ENCODE data around the gene ALK.
A peak's percentile ranks its signal among the peaks of the same experiment; 100 is the strongest.
"Not testable (repeated sequence)": the region's sequence is repeated elsewhere in the genome, so short reads cannot be mapped to it uniquely, and the experiment has no call there.

The ALK gene

GRCh38 chr2:29834624-29835023 lies 86.8 kb downstream of the ALK start:
- DNase-seq, result no peak

DNA sequence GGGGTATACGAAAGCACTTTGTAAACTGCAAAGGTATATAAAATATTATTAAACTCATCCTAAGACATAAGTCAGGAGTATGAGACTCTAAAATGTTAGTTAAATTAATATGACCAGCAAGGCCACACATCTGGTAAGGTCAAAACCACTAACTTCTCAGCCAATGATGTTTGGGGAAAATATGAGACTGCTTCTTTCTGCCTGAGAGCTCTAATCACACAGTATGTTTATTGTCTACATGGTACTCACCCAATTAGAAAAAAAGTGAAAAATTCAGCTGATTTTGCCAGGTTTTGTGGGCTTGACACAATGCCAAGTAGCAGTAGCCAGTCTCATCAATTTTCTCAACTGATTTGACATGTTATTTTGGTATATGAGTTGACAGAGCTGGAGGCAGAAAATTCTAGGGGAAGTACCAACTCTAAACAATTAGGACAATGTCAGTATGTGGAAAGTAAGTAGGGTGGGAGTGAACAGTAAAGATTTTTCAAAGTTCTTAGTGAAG lies 87.3 kb downstream of the ALK start:
- DNase-seq, result no peak

DNA sequence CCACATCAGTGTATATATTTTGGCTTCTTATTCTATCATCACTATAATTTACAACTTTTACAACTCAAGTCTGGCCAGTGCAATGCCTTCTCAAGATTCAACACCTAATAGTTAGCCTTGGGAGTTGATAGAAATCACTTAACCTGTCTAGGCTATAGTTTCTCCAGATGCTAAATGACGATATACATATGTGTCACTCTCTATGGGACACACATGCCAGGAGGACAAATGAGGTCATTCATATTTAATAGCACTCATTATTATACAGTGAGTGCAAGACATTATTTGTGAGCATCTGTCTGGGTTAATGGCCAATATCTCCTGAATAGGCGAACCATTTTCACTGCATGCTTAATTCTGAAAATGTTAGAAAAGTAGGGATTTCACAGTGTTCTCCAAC lies 89.8 kb downstream of the ALK start:
- DNase-seq, result no peak

GRCh38 chr2:29829841-29830240 lies 91.5 kb downstream of the ALK start:
- no peak for DNase-seq

- DNase-seq, result not testable (repeated sequence)
Observed at GRCh38 chr2:29824145-29824544, 97.2 kb downstream of the ALK start.

DNA sequence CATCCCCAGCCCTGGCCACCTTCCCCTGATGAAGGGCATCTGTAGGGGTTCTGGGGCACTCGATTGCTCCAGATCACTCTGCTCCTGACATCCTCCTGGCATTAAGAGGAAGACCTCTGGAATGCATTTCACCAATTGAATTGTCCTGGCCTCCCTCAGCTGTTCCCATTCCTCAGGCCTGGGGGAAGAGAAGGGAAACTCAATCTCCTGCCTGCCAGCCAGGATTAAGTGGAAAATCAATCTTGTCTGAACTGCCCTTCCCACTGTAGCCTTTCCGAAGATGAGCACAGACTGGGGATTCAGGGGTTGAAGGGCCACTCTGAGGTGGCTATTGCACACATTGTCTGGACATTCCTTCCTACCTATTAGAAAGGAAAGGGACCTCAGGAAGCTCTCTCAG lies 99.8 kb downstream of the ALK start:
- no peak for DNase-seq

DNA sequence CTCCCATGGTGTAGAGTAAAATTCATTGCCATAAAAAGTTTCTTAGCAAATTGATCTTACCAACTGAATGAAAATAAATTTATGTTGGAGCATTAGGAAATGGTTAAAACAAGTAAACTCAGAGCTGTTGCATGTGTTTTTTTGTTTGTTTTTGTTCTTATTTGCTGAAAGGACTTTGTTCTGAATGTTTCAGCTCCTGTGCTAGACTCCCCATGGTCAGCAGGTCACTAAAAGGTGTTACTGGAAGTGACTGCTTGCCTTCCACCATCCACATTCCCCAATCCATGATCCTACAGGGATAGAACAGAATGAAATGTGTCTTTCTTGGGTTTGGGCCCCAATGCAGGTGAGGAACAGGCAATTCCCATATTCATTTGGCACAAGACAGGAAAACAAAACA lies 101.8 kb downstream of the ALK start:
- no peak for DNase-seq

- no peak for DNase-seq
Observed at GRCh38 chr2:29817801-29818680, 103.3 kb downstream of the ALK start.

- no peak for DNase-seq
Observed at GRCh38 chr2:29817299-29817698, 104.1 kb downstream of the ALK start.

GRCh38 chr2:29816651-29817050 lies 104.7 kb downstream of the ALK start:
- no peak for DNase-seq

GRCh38 chr2:29811378-29811777 lies 110.0 kb downstream of the ALK start:
- DNase-seq, result no peak

DNA sequence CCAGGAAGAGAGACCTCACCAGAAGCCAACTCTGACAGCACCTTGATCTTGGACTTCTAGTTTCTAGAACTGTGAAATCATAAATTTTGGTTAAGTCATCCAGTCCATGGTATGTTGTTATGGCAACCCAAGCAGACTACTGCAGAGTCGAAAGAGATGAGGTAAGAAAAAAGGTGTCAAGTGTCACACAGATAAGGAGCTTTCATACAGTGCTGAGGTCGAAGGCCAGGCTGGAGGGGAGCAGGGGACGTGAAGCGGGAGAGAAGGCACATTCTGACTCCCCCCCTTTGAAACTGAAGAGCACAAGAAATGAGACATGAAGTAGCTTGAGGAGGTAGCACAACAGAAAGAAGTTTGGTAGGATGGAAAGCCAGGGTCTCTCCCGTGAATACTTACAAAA lies 110.4 kb downstream of the ALK start:
- DNase-seq, result peak; percentile 14

DNA sequence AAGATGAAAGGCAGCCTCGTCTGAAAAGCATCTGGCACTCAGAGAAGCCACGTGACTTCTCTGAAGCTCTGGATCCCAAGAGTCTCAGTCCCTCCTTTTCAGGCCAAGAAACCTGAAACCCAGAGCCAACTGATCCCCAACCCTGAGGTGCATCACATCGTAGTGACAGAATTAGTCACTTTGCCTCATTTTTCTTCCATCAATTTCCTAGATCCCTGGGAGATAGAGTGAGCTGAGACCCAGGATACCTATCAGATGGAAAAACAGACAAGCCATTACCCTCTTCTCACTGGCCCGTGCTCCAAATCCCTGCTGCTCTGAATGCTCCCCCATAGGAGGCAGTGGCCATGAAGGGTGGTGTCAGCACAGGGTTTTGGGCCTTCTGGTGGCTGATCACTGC lies 113.1 kb downstream of the ALK start:
- peak; percentile 23 for DNase-seq

GRCh38 chr2:29807082-29807481 lies 114.3 kb downstream of the ALK start:
- no peak for DNase-seq

DNA sequence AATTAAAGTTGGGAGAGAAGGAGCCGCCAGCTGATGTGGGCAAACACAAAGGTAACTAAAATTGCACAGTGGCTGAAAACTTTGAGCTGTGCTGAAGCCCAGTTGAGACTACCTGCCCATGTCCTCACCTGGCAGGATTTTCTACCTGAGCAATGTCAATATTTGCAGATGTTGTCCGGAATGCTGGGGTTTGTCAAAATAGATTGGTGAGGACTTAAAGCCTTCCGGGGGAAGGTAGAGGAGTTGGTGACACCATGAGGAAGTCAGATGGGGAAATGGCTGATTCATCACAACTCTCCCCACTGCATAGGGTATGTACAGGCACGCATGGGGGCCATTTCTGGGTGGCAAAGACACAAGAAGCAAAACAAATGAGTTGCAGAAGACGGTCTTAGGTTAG lies 114.9 kb downstream of the ALK start:
- no peak for DNase-seq

DNA sequence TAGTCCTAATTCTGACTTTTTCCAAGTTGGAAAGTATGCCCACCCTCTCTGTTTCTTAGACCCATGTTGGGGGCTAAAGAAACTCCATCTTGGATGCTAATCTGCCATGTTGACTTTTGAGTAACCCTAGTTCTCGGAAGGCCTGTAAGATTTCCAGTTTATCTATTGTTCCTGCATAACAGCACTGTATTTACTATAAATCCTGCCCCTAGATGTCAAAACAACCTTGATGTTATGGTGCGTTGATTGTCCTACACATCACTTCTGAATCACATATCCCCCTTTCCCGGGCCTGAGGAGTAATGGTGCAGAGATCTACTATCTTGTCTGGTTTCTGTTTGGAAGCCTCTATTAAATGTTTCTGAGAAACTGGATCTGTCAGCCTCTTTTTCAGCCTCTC lies 116.7 kb downstream of the ALK start:
- no peak for DNase-seq

DNA sequence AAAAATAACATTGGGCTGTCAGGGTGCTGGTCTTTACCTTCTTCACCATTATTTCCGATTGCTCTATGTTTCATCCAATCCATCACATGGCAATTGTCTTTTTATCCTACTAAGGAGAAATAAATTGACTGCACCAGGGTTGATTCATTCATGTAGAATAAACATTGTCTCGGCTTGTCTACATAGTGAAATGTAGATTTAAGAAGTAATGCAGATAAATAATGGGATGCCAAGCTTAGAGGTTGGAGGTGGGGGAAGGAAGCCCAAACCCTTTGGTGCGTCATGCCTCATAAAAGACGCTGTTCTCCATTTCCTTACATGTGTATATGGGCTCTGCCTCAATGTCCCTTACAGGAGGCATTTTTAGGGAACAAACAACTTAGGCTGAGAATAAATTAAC lies 117.8 kb downstream of the ALK start:
- DNase-seq, result no peak

DNA sequence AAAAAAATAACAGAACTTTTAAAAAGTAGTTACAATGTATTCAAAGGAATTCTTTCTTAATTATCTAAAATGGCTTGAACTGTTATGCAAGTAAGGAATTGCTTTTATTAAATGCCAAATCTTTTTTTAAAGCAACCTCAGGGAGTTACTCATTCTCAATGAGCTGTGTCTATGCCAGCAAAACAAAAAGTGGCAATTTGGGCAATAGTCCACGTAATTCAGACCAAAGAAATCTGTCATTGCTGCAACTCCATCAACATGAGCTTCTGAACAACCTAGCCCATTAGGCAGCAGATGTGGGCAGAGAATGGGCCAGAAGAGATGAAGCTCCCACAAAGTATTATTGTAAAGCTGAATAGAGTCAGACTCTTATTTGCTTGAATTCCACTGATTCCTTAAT lies 118.4 kb downstream of the ALK start:
- no peak for DNase-seq

DNA sequence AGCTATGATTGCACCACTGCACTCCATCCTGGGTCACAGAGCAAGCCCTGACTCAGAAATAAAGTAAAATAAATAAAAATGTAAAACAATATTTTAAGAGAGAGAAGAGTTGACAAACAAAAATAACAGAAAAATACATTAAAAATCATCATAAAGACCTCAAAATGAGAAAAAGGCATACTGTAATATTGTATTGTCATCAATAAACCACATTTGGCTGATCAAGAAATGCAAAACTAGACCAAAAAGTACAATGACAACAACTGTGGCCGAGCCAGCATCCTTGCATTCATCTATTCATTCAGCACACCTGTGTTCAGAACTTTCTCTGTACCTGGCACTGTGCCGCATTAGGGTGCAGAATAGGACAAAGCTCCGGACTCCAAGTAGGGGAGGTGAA lies 121.8 kb downstream of the ALK start:
- no peak for DNase-seq

GRCh38 chr2:29797916-29798315 lies 123.5 kb downstream of the ALK start:
- no peak for DNase-seq

DNA sequence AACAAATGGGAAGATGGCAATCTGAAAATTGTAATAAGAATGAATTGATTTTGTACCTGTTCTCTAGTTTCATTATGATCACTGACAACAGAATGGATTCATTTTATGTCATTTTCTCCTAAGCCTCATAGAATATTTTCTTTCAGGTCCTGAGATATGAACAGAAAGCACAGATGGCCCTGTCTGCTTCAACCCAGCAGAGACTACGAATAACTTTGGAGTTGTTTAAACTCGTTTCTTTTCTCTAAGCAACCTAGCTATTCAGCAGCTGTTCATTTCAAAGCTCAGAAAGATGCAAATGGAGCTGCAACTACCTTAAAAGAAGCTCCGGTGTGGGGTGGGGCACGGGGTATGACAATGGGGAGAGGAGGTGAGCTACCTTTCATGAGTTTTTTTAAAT lies 124.9 kb downstream of the ALK start:
- DNase-seq, result no peak

- no peak for DNase-seq
Observed at GRCh38 chr2:29789911-29790485, 131.4 kb downstream of the ALK start.

- no peak for DNase-seq
Observed at GRCh38 chr2:29787473-29788465, 133.6 kb downstream of the ALK start.

Measured in NCI-H2171 treated with DMSO at 0.1 percent for 48 hours (cell line).